RKO (cell line): Measurements from ENCODE around the gene ZNF750.
A peak's percentile ranks its signal among the peaks of the same experiment; 100 is the strongest.
"Not testable (repeated sequence)": the region's sequence is repeated elsewhere in the genome, so short reads cannot be mapped to it uniquely, and the experiment has no call there.

Experiments used
- DNase-seq: peaks from one replicate; pipeline ENCODE4 v3.0.0-alpha.2; 2016; ENCODE audit warnings: low spot score

ZNF750 gene

DNA sequence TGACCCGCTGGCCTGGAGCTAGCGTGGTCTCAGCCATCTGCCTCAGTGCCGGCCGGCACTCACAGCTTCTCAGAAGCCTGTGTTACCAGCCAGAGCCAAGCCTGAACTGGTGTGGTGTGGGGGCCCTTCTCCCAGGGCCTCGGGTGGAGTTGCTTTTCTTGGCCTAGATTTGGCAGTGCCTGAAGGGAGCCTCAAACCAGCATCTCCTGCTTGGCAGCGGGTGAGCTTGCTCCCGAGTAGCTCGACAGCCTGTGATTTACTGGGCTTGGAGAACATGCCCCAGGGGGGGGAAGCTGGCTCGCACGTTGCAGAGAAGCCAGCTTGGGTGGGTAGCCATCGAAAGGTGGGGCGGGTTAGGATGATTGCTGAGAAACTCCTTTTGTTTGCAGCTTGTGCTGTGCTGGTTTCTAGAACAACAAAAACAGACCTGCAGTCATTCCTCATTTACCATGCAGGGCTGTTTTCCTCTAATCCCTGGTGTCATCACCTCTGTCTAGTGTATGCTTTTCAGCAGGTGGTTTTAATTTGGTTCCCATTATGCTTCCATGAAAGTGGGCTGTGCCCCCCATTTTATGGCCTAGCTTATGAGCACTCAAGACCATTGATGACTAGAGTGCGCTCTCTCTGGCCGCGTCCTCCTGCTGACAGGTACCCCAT is 45.7 kb downstream of the ZNF750 start:
- no peak for DNase-seq

- DNase-seq, result peak; percentile 72
Measured at GRCh38 chr17:82791532-82791931, 48.3 kb downstream of the ZNF750 start.

DNA sequence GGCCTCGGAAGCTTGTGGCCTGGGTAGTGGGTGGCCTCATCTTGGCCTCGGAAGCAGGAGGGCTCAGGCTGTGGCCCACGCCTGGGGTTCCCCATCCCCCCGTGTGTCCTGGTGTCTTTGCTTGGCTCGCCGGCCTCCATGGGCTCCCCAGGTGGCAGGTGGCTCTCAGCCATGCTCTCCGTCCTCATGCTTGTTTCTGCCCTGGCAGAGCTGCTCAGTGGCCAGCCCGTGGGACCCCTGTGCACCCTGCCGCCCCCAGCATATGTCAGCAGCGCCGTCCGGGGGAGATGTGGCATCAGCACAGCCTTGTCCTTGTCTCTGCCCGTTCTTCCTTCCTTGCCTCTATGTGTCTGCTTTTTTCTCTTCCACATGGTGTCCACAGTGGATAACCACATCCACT is 49.4 kb downstream of the ZNF750 start:
- no peak for DNase-seq

- DNase-seq, result no peak
Measured at GRCh38 chr17:82789806-82790205, 50.0 kb downstream of the ZNF750 start.

DNA sequence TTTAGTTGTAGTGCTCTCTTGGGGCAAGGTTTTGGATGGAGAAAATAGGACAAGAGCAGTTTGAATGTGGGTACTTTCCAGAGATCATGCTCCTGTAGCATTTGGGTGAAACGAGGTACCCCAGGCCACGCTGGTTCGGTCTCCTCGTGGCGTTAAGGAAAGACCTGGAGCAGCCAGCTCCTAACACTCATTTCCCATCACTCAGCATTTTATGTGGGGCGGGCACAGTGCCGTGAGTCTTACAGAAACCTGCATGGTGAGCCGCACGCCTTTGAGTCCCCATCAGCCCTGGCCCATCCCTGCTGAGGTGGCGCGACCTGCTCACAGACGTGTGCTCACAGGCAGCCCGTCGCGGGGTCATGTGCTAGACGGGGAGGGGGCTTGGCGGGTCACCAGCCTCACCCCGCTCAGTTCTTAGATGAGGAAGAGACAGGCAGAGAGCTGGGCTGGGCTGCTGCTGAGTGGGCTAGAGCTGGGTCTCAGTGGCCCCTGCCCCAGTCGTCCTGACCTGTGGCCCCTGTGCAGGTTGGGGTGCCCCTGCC is 50.7 kb downstream of the ZNF750 start:
- no peak for DNase-seq

GRCh38 chr17:82788206-82789001 is 51.4 kb downstream of the ZNF750 start:
- no peak for DNase-seq

GRCh38 chr17:82787081-82787848 is 52.6 kb downstream of the ZNF750 start:
- DNase-seq, result no peak

DNA sequence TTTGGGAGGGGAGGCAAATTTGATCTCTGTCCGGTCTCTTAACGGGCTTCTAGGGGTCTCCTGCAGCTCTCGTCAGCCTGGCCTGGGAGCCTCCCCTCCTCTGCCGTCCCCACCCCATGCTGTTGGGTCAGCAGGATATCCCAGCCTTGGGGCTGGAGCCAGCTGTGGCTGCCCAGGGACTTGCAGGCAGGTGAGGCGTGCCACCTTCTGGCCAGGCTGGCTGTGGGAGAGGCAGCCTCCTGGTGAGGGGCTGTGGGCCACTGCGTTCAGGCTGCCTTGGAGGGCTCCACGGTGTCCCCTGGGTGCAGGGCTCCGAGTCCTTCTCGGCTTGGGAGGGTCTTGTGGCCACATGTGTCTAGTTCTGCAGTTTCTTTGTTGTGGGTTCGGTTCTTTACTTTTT is 53.4 kb downstream of the ZNF750 start:
- no peak for DNase-seq

DNA sequence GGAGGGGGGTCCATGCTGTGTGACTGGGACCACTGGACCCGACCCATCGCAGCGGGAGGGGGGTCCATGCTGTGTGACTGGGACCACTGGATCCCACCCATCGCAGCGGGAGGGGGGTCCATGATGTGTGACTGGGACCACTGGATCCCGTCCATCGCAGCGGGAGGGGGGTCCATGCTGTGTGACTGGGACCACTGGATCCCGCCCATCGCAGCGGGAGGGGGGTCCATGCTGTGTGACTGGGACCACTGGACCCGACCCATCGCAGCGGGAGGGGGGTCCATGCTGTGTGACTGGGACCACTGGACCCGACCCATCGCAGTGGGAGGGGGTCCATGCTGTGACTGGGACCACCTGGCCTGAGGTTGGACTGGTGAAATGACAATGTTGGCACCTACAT is 54.2 kb downstream of the ZNF750 start:
- not testable (repeated sequence) for DNase-seq

DNA sequence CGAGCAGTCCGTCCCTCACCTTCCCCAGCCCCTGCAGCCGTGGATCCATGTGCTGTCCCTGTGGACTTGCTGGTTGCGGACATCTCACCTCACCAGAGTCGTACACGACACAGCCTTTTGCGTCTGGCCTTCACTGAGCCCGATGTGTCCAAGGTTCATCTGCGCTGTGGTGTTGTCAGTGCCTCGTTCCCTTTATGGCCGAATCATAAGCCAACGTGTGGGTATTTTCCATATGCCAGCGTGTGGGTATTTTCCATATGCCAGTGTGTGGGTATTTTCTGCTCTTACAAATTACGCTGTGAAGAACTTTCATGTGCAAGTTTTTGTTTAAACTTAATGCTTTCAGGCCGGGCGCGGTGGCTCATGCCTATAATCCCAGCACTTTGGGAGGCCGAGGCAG is 56.3 kb downstream of the ZNF750 start:
- no peak for DNase-seq

DNA sequence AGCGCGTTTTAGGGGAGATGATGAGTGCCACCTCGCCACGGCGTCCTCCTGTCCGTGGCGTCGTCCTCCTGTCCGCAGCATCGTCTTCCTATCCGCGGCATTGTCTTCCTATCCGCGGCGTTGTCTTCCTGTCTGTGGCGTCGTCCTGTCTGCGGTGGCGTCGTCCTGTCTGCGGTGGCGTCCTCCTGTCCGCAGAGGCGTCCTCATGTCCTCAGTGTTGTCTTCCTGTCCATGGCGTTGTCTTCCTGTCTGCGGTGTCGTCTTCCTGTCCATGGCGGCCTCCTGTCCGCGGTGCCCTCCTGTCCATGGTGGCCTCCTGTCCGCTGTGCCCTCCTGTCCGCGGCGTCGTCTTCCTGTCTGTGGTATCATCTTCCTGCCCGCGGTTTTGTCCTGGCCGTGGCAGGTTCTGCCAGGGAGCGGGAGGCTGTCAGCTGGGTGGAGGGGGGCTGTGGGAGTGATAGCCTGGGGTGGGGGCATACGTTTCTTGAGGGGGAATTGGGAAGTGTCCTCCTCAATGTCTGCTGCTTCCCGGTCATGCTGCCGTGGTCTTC is 57.1 kb downstream of the ZNF750 start:
- DNase-seq, result no peak

DNA sequence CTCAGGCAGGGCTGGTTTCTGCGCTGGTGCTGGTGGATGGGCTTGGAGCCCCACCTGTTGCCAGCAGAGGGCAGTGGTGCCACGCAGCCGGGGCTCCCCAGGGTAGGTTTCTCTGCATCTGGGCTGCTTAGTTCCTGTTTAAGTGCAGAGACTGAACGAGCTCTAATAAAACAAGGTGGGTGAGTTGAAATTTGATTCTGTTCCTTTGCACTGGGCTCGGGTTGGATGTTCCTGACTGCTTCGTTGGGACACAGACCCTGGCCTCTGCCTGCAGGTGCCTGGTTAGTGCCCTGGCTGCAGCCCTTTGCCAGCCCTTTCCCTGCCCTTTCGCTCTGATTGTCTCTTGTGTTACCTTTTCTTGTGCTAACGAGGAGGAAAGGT is 57.9 kb downstream of the ZNF750 start:
- peak; percentile 52 for DNase-seq

- DNase-seq, result no peak
Measured at GRCh38 chr17:82780971-82781893, 58.6 kb downstream of the ZNF750 start.

GRCh38 chr17:82780195-82780594 is 59.6 kb downstream of the ZNF750 start:
- no peak for DNase-seq

GRCh38 chr17:82779541-82779940 is 60.3 kb downstream of the ZNF750 start:
- no peak for DNase-seq
